Gastroesophageal sphincter (tissue), 3 donors: ENCODE data around the gene KIF16B.

Experiments
- CTCF ChIP-seq, 4 experiments: fragments of 200-600 bp in 2 of 4; fragments of 450-650 bp in 2 of 4; sonication (generic) in 1 of 4; IDR thresholded peaks; one replicate each; pipeline ENCODE4 v1.5.1; 2017 to 2019; ENCODE audit warnings: antibody characterized with exemption in 4 of 4, mild to moderate bottlenecking in 2 of 4, moderate library complexity in 2 of 4
- EP300 ChIP-seq: sonication (generic); formaldehyde crosslinking; IDR thresholded peaks from one replicate; pipeline ENCODE4 v1.6.1; 2017; ENCODE audit warnings: antibody characterized with exemption, mild to moderate bottlenecking
- POLR2A ChIP-seq, 2 donors: fragments of 450-650 bp; IDR thresholded peaks; one replicate each; pipeline ENCODE4 v1.6.1; 2017; ENCODE audit warnings: antibody characterized with exemption in 2 of 2, mild to moderate bottlenecking in 2 of 2, moderate library complexity in 1 of 2
- POLR2AphosphoS5 ChIP-seq: sonication (generic); formaldehyde crosslinking; IDR thresholded peaks from one replicate; pipeline ENCODE4 v1.6.1; 2017; ENCODE audit warnings: antibody characterized with exemption

DNA sequence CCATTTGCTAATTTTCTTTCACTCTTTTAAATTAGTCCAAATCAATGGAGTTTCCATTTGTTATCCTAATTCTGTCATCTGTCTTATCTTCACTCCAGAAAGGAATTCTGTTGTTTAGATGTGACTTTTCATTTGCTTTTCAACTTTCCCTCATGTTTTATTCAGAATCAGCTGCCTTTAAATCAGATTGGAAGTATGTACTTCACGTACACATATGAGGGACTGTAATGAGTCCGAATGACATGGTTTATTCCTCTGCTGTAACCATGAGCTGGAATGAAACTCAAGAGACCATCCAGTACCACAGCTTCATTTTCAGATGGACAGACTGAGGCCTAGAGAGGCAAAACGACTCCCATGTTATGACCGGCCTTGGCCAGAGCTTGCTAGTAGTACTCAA lies 302.3 kb downstream of the KIF16B start:
- TF ChIP-seq POLR2AphosphoS5 (no peak), CTCF (IDR thresholded peaks at IDR 0.05) (no peak), EP300 (no peak), POLR2A (IDR thresholded peaks at IDR 0.05) (no peak)
